HG03196 (cell line): ENCODE measurements around the gene CXCL13.
A peak's percentile ranks its signal among the peaks of the same experiment; 100 is the strongest.
"Not testable (repeated sequence)": the region's sequence is repeated elsewhere in the genome, so short reads cannot be mapped to it uniquely, and the experiment has no call there.

Experiments used
- ATAC-seq: cut with Tn5 transposase; IDR thresholded peaks from one replicate; pipeline ENCODE4 v1.9.1; 2021; ENCODE audit not compliant: unreplicated experiment

CXCL13 gene

DNA sequence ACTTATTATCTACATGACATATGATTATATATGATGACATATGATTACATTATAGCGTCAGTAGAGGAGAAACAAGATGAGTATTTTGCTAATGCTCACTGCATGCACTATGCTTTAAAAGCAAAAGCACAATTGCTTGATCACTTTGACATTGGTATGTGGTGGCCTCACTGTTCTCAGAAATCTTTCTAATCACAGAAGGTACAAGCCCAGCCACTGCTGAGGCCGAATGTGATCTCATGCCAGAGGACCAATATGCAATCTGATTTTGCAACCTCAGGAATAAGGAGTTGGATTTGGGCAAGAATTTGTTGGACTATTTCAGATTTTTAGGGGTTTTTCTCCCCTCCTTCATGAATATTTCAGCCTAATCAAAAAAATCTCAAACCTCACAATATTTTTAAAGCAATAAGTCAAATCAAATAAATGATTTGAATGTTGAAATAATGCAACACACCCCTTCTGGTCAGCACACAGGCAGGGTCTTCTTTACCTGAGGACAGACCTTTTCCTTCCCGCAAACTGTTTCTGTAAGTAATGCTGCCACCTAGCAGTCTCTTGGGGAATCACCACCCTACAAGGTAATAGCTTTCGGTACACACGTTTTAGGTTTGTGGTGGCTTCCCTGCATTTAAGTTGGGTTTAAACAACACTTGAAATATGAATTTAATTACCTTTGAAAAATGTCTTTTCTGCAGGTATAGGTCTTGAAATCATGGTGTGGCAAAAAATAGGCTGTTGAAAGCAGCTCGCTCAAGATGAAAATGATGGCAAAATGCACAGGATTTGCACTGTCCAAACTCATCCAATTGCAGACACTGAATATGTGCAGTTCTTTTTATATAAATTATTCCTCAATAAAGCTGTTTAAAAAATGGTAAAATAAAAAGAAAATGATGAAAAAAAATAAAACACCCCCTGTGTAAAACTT, 4.8 kb upstream of the CXCL13 start:
- ATAC-seq = no peak

DNA sequence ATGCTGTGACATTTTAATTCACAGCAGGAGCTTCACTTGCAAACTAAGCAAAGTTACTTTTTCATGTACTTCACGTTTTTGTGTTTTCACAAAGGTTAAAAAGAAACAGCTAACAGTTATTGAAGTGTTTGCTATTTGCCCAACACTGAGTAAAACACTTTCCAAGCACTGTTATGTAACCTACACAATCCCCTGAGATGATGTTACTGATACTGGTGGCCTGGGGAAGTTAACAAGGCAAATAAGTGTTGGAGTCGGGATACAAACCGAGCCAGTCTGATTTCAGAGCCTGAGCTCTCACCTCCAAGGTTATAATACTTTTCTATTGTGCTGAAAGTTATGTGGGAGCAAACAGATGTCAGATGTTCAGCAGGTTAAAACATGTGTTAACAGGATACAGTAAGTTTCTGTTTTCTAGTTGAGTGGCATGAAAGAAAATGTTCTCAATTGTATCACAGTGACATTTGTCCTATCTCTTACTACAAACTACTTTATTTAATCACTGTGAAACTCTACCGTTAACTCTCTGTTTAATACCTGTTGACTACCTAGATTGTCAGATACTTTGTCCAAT, 3.9 kb upstream of the CXCL13 start:
- no peak for ATAC-seq

DNA sequence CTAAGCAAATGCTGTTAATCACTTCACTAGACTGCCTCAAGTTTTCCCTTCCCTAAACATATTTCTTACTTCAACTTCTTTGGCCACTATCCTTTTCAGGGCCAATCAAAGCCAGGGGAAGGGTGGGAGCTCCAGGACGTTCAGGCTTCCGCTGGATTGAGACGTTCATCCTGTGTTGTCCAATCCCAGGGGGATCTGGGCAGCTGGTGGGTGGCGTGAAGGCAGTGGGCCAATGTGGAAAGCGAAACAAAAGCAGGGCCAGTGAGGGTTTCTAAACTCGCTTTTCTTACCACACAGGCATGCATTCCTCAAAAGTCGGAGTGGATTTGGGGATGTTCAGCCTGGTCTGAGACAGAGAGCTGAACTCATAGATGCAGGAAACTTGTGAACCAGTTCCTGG, 7.6 kb downstream of the CXCL13 start:
- no peak for ATAC-seq

DNA sequence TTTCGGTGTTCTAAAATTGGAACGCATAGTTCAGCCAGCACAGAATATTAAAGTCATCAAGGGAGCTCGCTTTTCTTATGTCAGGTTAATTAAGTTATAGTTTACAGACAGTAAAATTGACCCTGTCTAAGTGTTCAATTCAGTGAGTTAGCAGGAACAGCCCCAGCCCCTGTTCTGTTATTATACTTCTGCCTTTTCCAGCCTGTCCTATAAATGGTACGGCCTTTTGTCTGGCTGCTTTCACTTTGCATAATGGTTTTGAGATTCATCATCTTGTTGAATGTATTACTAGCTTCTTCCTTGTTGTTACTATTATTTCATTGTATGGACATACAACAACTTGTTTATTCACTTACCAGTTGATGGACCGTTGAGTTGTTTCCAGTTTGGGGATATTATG, 9.5 kb downstream of the CXCL13 start:
- ATAC-seq = no peak

DNA sequence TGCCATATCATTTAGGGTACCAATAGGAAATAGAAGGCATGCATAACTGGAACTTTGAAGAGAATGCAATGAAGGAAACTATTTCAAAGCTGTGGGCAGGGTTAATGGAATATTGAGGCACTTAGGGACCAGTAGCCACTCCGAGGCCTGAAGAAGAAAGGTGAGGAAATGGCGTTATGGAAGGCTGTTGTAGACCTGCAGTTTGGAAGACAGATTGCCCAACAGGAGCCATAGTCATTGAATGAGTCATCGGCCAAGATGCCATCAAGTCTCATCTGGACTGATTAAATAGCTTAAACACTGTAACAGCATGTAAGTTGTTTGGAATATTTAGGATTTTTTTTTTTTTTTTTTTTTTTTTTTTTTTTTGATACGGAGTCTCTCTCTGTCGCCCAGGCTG, 11.6 kb downstream of the CXCL13 start:
- ATAC-seq = no peak

DNA sequence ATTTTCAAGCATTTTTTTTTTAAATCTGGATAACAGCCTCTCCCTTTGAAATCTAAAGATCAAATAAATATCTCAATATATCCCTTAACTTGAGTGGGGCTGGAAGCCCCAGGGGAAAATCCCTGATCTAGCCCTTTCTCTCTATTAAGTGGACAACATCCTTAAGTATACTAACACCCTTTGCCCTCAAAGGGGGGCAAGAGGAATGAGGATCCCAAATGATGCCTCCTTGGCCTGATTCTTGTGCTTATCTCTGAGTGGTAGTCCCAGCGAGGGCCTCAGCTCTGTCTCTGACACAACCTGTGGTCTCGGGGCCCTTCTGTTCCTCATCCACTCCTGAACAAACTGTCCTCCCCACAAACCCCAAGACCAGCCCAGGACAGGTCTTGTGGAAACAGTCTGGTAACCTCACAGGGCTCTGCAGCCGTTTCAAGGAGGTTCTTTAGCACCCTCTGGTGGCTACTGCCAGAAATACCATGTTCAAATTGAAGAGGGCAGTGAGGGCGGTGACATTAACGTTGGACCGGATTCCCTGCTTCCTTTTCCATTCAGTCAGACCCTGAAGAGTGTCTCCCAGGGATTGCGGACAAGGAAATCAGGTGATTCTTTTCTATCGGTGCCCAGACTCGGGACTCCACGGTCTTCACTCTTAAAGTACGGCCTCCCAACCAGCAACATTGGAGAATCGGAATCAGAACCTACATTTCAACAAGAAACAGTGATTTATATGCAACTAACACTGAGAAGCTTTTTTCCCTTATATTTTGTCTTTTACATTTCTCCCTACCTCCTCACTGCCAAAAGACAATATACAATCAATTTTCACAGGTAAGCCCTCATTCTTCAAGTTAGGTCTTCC, 13.0 kb downstream of the CXCL13 start:
- ATAC-seq = peak; percentile 76

DNA sequence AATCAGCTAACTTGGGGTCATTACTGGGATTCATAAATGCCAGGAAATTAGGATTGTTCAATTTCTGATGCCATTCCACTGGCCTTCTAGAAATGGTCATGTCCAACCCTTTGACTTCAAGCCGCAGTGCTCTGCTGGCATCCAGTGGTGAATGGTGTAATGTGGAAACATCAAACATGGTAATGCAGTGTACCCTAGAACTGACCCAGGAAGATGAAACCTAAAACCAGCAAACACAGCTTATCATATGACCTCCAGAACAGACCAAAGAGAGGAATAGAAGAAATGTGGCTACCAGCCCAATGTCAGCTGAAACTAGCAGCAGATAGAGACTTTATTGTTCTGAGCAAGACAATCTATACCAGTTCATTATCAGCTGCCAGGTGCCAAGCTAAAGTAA, 13.8 kb downstream of the CXCL13 start:
- no peak for ATAC-seq

DNA sequence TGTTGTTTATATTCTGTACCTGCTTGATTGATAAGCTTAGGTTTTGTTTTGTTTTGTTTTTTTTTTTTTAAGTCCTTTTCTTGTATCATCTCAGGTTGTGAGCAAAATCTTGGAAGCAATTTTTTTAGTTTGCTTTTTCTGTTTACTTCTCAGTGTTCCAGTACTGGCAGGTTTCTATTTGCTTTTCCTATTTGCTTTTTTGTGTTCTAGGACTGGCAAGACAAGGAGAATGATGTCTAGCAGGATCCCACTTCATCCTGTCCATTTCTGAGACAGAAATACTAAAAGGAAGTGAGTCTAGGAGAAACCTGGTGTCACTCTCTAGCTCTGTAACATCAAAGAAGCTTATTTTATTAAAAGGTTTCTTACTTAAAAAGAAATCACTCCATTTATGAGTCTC, 15.6 kb downstream of the CXCL13 start:
- ATAC-seq = no peak

DNA sequence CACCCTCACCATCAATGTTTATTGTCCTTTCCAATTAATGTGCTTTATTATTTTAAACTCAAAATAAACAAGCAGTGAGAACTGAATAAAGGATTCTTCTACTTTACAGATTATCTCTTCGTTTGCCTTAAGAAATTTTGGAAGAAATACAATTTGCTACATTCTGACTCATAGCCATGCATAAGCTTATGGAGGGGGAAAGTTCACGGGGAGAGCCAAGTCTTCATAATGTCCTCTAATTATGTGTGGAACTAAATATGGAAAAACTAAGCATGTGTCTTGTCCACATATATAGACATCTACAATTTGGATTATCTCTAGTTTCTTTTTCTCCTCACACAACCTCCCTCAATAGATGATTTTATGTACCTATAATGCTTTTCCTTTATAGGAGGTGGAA, 17.5 kb downstream of the CXCL13 start:
- ATAC-seq = no peak

DNA sequence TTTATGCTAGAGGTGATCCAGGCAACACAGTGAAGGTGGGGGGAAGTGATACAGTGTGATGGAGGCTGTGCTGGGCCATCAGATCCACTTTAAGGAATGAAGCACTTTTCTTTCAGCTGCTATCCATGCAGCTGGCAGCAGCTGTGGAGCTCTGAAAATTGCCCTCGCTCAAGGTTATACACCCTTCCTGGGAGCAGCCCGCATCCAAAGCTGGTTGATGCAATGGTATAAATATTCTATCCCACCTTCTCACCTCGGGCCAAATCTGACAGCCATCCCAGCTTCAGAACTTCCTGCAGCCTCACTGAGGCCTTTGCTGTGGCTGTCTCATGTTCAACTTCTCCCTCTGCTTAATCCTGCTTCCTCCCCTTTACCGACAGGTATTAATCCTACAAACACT, 18.6 kb downstream of the CXCL13 start:
- no peak for ATAC-seq

DNA sequence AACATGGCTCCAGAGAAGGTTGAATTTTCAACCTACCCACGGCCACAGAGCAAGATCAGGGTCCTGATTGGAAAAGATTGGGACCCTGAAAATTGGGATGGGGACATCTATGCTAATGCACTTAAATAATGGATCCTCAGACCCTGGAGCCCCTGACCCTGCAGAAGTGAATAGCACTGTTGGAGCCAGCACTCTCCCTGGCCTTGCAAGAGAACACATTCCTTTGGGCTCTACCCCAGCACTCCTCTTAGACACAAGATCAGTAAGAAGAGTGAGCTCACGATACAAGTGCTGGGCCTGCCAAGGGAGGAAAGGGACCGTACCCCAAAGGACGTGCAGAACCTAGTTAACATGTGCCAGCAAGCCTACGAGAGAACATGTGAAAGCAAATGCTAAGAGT, 19.9 kb downstream of the CXCL13 start:
- ATAC-seq = no peak

DNA sequence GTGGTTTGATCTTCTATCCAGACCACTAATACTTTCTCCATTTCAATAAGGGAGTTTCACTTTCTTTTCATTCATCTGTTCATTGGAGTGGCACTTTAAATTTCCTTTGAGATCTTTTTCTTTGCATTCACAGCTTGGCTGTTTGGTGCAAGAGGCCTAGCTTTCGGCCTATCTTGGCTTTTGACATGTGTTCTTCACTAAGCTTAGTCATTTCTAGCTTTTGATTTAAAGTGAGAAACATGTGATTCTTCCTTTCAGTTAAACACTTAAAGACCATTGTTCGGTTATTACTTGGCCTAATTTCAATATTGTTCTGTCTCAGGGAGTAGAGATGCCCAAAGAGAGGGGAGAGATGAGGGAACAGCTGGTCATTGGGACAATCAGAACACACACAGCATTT, 24.3 kb downstream of the CXCL13 start:
- ATAC-seq = no peak

DNA sequence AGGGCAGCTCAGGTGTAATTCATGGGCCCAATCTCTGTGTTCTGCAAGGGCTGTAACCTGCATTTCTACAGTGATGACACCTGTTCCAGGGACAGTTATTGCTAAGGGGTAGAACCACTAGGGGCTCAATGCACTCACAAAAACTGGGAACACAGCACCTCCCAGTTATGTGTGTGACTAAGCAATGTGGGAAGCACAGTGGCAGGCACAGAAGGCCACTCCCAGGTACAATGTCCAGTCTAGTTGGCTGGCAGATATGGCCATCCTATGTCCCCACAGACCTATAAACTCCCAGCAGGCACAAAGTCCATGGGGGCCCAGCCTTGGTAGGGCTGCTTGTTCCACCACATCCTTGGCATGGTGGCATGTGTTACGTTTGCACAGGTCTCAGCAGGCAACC, 25.7 kb downstream of the CXCL13 start:
- no peak for ATAC-seq

DNA sequence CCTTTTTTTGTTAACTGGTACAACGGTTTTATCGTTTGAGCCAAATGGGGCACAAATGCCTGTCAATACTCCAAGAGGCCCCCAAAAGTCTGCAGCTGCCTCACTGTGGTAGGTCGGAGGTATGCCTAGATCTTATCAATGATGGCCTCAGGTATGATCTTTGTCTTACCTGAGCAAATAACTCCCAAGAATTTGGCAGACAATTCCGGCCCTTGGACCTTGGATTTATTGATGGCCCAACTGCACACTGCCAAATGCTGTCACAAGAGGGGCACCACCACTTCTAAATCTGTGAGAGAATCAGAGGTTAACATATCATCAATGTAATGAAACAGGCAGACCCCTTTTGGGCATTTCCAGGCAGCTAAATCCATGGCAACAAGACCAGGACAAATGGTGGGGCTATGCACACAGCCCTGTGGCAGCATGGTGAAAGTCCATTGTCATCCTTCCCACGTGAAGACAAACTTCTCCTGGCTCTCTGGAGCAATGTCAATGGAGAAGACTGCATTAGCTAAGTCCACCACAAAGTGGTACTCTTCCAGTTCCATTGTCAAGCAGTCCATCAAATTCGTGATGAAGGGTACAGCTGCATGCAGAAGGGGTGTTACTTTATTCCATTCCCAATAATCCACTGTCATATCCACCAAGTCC, 28.6 kb downstream of the CXCL13 start:
- ATAC-seq = no peak

DNA sequence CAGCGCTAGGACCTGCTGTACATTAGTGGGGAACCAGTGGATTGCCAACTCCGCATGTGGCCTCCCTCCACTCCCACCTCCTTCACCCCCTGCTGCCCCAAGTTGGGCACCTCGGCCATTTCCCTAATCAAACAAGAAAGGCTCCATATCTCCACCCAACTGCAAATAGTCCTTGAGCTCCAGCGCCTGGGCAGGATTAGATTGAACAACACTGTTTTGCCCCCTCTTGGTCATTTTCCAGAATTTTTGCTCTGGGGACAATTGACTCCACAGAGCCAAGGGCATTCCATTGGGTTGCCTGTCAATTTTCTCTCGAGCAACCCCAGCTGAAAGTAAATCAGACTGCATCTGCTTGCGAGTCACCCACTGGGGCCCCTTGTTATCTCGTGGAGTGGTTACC, 29.6 kb downstream of the CXCL13 start:
- no peak for ATAC-seq

DNA sequence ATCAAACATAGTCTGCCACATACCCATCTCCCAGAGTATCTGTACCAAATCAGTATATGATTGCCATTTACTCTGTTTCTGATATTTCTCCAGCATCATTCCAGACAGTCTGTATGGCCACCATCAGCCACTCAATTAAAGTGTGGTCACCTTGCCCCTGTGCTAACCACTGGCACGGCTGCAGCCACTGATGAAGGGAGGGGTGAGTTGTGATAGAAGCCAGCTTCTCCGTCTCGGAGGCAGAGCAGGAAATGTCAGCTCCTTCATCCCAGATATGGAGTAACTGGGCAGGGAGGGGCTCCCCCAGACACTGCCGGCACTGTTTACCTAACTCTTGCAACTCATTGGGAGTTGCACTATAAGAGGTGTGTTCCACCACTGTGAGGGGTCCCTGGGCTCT, 30.3 kb downstream of the CXCL13 start:
- no peak for ATAC-seq

DNA sequence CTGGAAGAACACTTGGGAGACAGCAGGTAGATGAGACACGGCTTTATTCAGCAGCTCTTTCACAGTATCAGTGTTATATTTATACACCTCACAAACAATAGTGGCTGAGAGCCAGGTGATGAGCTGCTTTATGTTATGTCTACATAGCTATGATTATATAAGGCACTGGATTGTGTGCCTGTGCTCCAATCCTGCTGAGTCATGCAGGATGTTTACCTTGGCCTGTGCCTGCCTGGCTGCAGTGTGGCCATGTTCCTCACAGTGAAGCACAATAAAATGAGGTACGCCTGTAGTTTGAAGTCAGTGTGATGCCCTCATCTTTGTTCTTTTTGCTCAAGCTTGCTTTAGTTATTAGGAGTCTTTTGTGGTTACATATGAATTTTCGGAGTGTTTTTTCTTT, 31.3 kb downstream of the CXCL13 start:
- ATAC-seq = no peak

DNA sequence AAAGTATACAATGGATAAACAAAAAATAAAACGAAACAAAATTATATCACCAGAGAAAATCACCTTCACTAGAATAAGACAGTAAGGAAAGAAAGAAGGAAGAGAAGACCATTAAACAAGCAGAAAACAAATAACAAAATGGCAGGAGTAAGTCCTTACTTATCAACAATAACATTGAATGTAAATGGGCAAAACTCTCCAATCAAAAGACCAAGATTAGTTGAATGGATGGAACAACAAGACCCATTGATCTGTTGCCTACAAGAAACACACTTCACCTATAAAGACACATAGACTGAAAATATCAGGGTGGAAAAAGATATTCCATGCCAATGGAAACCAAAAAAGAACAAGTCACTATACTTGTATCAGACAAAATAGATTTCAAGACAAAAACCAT, 38.4 kb downstream of the CXCL13 start:
- not testable (repeated sequence) for ATAC-seq

DNA sequence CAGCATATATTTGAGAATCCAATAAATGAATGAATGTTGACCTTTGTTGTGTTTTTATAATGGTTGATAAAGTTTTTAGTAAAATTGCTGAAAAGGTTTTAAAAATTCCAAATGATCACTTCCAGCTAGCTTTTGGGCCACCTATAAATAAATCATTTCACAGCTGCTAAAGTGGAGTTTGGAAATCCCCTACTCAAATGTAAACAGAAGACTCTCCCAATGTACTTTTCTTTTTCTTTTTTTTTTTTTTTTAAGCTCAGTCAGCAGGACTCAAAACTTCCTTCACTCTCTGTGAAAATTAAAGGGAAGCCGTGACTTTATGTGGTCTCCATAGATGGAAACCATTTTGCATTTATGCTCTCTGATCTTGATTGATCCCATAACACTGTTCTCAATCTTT, 45.2 kb downstream of the CXCL13 start:
- no peak for ATAC-seq

DNA sequence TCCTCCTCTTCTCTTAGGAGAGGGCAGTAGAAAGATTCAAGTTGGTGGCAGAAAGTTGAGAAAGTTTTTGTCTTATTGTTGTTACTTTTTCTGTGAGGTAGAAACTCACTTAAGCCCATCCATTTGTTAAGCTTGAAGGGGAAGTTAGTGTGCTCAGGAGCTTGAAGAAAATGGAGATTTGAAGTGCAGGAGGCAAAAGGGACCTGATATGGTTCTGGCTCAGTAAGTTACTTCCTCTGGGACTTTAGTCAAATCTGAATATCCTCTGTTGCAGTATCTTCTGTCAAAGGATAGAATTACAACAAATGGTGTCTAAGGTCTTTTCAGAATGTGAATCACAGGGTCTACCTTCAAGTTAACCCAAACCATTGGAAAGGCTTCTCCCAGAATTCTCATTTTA, 46.2 kb downstream of the CXCL13 start:
- ATAC-seq = no peak

DNA sequence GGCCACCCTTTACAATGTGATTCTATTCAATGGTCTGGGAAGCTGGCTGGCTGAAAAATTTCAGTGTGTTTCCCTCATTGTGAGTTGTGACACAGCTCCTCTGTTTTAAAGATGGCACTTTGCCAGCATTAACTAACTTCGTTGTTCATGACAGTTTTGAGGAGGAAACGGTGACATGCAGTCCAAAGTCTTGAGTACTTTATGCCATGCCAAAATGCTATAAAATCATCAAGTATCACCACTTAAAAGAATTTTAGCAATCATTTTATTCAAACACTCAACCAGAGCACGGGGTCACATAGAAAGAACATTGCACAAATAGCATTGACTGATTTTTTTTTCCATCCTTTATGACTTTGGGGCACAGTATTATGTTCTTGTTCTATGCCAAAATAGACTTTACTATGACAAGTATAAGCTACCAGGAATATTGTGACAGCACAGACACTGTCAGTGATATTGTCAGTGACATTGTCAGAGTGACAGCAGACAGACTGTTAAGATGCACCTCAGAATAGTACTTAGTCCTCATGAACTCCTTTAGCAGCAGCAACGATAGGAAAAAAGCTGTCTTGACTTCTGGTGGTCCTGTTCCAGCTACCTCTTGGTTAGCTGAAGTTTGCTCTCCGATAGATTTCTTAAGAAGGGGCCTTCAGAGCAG, 46.7 kb downstream of the CXCL13 start:
- ATAC-seq = no peak
